LNCaP clone FGC (cell line): ENCODE data around the gene GNB1L.
A peak's percentile ranks its signal among the peaks of the same experiment; 100 is the strongest.

Source experiments
- DNase-seq: peaks from one replicate; pipeline ENCODE4 v3.0.0-alpha.2; 2011; ENCODE audit warnings: low read depth
- H3K4me3 ChIP-seq: 2 replicates; pipeline ENCODE4 v1.5.1; 2011; ENCODE audit warnings: mild to moderate bottlenecking, low read depth, low read length, control low read depth
- TF ChIP-seq, protein P1 (sequence below): IDR thresholded peaks from 2 replicates; pipeline ENCODE4 v1.5.1; 2012; ENCODE audit warnings: mild to moderate bottlenecking; ENCODE audit not compliant: control insufficient read depth, insufficient read depth; ENCODE audit errors: extremely low read depth

GNB1L gene

DNA sequence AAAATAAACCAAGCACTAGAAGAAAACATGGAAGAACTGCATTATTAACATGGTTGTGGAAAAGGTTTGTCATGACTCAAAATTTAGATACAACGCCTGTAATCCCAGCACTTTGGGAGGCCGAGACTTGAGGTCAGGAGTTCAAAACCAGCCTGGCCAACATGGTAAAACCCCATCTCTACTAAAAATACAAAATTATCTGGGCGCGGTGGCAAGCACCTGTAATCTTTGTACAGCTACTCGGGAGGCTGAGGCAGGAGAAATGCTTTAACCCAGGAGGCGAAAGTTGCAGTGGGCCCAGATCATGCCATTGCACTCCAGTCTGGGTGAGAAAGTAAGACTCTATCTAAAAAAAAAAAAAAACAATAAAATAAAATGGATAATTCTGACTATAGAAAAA is 23.7 kb downstream of the GNB1L start:
- TF ChIP-seq, protein P1, sequence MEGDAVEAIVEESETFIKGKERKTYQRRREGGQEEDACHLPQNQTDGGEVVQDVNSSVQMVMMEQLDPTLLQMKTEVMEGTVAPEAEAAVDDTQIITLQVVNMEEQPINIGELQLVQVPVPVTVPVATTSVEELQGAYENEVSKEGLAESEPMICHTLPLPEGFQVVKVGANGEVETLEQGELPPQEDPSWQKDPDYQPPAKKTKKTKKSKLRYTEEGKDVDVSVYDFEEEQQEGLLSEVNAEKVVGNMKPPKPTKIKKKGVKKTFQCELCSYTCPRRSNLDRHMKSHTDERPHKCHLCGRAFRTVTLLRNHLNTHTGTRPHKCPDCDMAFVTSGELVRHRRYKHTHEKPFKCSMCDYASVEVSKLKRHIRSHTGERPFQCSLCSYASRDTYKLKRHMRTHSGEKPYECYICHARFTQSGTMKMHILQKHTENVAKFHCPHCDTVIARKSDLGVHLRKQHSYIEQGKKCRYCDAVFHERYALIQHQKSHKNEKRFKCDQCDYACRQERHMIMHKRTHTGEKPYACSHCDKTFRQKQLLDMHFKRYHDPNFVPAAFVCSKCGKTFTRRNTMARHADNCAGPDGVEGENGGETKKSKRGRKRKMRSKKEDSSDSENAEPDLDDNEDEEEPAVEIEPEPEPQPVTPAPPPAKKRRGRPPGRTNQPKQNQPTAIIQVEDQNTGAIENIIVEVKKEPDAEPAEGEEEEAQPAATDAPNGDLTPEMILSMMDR: no peak
- H3K4me3 ChIP-seq: no peak overlapping the region
- no peak for DNase-seq

GRCh38 chr22:19828035-19828401 is 26.7 kb downstream of the GNB1L start:
- H3K4me3 ChIP-seq: no peak overlapping the region
- TF ChIP-seq, protein P1: no peak
- no peak for DNase-seq

DNA sequence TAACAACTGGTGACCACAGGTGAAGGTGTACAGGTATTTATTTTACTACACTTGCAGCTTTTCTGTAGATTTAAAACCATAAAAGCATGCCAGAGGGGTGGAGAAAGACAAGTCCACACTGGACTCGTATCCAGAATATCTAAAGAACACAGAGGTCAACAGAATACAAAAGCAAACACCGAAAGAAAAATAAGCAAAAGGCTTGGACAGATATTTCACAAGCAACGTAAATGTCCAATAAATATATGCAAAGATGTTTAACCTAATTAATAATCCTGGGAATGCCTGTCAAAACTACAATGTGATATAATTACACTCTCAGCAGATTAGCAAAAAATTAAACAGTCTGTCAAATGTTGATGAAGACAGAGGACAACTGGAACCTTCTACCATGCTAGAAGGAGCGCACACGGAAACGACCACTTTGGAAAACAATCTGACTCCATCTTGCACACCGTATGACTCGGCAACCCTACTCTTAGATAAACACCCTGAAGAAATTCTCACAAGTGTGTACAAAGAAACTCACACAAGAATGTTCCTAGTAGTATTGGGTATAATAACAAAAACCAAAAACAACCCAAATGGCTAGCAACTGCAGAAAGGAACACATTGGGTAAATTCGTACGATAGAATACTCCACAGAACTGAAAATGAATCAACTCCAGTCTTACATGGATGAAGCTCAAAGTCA is 27.2 kb downstream of the GNB1L start:
- DNase-seq: peak; percentile 14
- TF ChIP-seq, protein P1: no peak
- peak overlapping the region; percentile 13; the same call in 1 of the 2 replicates for H3K4me3 ChIP-seq

DNA sequence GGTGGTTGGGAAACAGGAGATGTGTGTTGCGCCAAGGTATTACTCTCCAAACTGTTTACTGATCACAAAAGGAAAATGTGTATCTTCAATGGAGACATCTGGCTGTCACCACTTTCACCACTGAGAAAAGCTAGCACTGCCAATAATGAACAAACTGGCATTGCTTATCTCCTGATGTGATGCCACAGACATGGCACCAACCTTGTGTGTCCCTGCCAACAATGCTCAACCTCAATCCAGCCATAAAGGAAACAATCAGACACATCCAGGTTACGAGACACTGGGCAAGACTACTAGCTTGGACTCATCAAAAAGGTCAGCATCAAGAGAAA is 28.1 kb downstream of the GNB1L start:
- TF ChIP-seq, protein P1: no peak
- H3K4me3 ChIP-seq: no peak overlapping the region
- DNase-seq: peak; percentile 61

GRCh38 chr22:19825904-19826618 is 28.6 kb downstream of the GNB1L start:
- no peak overlapping the region for H3K4me3 ChIP-seq
- TF ChIP-seq, protein P1: no peak
- no peak for DNase-seq

- DNase-seq: no peak
- H3K4me3 ChIP-seq: no peak overlapping the region
- TF ChIP-seq, protein P1: no peak
These were observed 29.7 kb downstream of the GNB1L start for GRCh38 chr22:19824926-19825339.

GRCh38 chr22:19824212-19824925 is 30.3 kb downstream of the GNB1L start:
- TF ChIP-seq, protein P1: no peak
- H3K4me3 ChIP-seq: no peak overlapping the region
- no peak for DNase-seq
